Choroid plexus epithelial cell (primary cell): Measurements from ENCODE around the gene P2RX3.
A peak's percentile ranks its signal among the peaks of the same experiment; 100 is the strongest.
"Not testable (repeated sequence)": the region's sequence is repeated elsewhere in the genome, so short reads cannot be mapped to it uniquely, and the experiment has no call there.

Source experiments
- DNase-seq: peaks from one replicate; pipeline ENCODE4 v3.0.0-alpha.2; 2010; ENCODE audit warnings: low read depth
- H3K4me3 ChIP-seq: 2 replicates; pipeline ENCODE4 v1.5.1; 2011; ENCODE audit warnings: low read depth, mild to moderate bottlenecking, control low read depth, low read length, moderate library complexity
- CTCF ChIP-seq: conservative IDR thresholded peaks from 2 replicates; pipeline ENCODE4 v1.5.1; 2011; ENCODE audit warnings: low read depth, mild to moderate bottlenecking, control low read depth, inconsistent platforms, low read length, moderate library complexity

The P2RX3 gene

GRCh38 chr11:57399221-57399620 is 61.1 kb downstream of the P2RX3 start:
- TF ChIP-seq CTCF, result no peak
- no peak overlapping the region for H3K4me3 ChIP-seq
- DNase-seq, result peak; percentile 32

GRCh38 chr11:57399972-57400578 is 61.9 kb downstream of the P2RX3 start:
- no peak for TF ChIP-seq CTCF
- no peak overlapping the region for H3K4me3 ChIP-seq
- DNase-seq, result no peak

GRCh38 chr11:57402188-57403002 is 64.2 kb downstream of the P2RX3 start:
- no peak for DNase-seq
- no peak overlapping the region for H3K4me3 ChIP-seq
- no peak for TF ChIP-seq CTCF

- not testable (repeated sequence) for DNase-seq, H3K4me3 ChIP-seq
These were observed 65.0 kb downstream of the P2RX3 start for GRCh38 chr11:57403003-57403801.

GRCh38 chr11:57403802-57404147 is 65.6 kb downstream of the P2RX3 start:
- H3K4me3 ChIP-seq, result no peak overlapping the region
- no peak for DNase-seq
- TF ChIP-seq CTCF, result no peak

- no peak overlapping the region for H3K4me3 ChIP-seq
- no peak for TF ChIP-seq CTCF
- no peak for DNase-seq
These were observed 67.2 kb downstream of the P2RX3 start for GRCh38 chr11:57405271-57405860.

GRCh38 chr11:57406337-57406904 is 68.3 kb downstream of the P2RX3 start:
- TF ChIP-seq CTCF, result no peak
- DNase-seq, result no peak
- no peak overlapping the region for H3K4me3 ChIP-seq
